GM10847 (cell line): ENCODE measurements around the gene SAFB2.

Experiments used
- POLR2A ChIP-seq: IDR thresholded peaks from 2 replicates; pipeline ENCODE4 v1.6.1; 2011; ENCODE audit not compliant: insufficient read length; ENCODE audit errors: extremely low read depth

Gene SAFB2

DNA sequence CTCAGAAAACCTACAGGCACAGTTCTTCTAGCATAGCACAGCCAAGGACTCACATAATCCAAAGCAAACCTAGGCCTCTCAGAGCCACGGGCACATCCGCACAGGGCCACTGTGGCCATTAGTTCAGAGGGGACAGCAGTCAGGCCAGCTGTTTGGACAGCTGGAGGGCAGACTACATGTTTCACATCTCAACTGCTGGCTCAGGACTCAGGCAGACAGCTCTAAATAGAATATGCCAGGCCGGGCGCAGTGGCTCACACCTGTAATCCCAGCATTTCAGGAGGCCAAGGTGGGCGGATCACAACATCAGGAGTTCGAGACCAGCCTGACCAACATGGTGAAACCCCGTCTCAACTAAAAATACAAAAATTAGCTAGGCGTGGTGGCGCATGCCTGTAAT lies 26.8 kb downstream of the SAFB2 start:
- no peak for TF ChIP-seq POLR2A

DNA sequence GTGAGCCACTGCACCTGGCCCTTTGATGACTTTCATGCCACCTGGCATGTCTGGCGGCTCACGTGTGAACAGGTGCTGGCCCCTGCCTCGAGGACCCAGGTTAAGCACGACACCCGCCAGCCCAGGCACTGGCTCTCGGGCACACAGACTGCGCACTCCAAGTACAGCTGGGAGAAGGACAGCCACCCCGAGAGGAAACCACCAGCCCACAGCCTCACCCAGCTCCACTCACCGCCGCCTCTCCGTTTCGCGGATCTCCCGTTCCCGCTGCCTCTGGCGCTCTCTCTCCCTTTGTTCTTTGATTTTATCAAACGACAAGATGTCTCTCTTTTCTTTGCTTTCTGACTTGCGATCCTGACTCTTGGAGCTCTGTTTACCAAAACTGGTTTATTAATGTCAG lies 27.4 kb downstream of the SAFB2 start:
- TF ChIP-seq POLR2A: no peak

DNA sequence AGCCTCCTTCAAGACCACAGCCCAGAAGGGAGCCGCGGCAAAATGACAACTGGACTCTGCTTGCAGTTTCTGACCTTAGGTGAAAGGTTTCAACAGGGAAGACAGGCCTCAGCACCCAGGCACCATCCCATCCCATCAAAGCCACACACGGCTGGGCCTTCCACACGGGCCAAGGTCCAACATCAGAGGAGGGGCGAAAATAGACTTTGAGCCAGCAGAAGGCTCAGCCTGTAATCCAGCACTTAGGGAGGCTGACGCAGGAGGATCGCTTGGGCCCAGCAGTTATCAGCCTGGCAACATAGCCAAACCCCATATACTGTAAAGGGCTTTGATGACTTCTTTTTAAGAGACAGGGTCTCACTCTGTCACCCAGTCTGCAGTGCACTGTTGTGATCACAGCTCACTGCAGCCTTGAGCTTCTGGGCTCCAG lies 28.0 kb downstream of the SAFB2 start:
- TF ChIP-seq POLR2A: no peak

DNA sequence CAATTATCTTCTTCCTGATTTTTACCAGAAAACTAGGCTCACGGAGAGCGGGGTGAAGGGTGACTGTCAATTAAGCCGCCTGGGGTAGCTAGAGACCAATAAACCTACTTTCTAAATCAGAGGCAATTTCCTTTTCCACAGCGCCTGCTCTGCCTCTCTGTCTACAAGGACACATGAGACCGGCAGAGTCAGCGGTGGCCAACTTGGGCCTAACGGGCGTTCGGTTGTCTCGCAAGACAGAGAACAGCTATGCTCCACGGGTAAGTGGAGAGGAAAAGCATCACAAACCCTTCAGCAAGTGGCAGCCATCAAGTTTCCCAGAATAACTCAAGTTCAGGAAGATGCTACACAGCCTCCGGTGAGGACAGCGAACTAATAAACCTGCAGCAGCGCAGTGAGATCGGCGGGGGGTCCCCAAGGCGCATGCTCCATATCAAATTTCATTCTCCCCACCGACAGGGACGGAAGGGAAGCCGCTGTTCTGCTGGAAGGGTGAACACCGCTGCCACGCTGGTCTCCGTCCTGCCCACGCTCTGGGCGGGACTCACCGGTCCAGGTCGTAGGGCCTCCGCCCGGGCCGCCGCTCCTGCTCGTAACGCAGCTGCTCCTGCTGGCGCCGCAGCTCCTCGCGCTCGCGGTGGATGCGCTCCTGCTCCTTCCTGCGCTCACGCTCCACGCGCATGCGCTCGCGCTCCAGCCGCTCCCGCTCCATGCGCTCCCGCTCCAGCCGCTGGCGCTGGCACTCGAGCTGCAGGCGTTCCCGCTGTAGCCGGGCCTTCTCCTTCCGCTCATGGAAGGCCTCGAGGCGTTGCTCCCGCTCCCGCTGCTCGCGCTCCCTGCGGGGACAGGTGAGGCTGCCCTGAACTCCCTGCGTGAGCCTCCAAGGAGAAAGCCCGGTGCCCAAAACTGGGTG lies 29.0 kb downstream of the SAFB2 start:
- TF ChIP-seq POLR2A: no peak

DNA sequence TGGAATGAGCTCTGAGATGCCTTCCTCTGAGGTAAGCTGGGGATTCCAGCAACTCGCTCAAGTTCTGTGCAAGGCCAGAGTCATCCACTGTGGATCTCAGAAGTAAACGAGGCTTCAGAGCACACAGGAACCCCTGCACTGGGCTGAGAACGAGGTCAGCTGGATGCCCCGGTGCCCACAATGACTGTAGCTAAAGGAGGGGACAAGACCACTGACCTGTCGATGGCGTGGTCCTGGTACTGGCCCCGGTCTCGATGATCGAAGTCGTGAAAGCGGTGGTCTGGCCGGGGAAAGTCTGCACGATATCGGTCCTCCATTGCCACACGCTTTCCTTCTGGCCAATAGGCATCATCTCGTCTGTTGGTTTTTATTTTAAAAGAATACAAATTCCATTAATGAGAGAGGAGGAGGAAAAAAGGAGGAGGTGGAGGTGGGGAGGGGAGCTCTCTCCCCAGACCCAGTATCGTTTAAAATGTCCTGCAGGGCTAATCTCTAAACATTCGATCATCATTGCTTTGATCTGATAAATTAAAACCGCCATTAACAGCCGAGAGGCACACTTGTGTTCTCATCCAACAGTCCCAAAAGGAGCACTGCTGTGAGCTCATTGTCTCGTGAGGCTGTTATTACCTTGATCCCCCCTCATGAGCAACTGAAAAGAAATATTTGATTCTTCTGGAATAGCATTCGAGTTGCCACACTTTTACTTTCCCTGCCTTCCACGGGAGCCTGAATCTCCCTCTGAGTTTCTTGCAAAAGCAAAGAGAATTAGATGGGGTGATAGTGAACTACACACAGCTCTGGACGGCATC lies 29.8 kb downstream of the SAFB2 start:
- no peak for TF ChIP-seq POLR2A

DNA sequence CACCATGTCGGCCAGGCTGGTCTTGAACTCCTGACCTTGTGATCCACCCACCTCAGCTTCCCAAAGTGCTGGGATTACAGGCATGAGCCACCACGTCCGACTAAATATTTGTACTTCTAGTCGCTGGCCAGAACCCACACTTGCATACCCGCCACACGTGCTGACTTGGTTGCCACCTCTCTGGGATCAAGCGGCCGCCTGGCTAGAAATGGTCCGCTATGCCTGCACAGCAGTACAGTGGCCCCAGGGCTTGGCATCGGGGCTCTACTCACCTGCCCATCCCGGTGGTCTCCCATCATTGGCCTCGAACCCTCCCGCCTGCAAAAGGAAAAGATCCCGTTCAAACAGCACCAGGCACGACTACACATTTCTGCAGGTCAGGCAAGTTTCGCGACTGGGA lies 31.1 kb downstream of the SAFB2 start:
- no peak for TF ChIP-seq POLR2A

DNA sequence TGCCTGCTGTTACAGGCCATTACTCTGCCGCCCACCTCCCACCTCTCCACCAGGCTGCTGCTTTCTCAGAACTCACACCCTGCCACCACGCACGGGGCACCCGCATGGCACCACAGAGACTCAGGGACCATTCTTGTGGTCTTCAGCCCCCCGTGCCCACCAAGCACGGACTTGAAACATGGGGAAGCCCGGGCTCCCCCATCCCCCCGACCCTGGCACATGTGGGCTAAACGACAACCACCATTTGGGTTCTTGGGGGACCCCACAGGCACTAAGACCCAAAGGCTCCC lies 31.8 kb downstream of the SAFB2 start:
- TF ChIP-seq POLR2A: no peak

DNA sequence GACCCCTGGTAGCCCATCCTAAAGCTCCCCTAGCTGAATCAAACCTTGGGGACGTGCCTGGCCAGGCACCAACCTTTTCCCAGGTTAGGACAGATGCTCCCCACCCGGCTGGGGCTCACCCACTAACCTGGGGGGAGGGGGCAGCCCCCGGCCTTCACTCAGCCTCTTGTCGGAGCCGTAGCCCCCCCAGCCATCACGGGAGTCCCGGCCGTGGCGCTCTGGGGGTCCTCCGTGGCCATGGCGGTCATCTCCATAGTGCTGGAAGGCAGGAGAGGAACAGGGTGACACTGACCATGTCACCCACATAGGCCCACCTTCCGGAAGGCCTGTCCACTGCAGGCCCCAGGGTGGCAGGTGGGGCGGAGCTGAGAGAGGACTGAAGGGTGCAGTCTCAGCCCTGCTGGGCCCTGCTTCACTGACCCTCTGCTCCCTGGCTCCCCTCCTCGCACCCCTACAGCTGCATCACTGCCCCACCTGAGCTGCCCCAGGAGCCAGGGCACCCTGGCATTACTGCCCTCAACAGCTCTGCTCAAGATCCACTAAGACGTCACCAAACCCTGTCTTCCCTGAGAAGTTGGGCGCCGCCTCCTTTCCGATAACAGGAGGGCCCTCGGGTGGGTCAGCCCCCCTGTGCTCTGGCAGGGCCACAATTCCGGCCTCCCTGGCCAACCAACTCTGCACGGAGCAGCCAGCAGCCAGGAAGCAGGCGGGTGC lies 32.3 kb downstream of the SAFB2 start:
- TF ChIP-seq POLR2A: no peak

DNA sequence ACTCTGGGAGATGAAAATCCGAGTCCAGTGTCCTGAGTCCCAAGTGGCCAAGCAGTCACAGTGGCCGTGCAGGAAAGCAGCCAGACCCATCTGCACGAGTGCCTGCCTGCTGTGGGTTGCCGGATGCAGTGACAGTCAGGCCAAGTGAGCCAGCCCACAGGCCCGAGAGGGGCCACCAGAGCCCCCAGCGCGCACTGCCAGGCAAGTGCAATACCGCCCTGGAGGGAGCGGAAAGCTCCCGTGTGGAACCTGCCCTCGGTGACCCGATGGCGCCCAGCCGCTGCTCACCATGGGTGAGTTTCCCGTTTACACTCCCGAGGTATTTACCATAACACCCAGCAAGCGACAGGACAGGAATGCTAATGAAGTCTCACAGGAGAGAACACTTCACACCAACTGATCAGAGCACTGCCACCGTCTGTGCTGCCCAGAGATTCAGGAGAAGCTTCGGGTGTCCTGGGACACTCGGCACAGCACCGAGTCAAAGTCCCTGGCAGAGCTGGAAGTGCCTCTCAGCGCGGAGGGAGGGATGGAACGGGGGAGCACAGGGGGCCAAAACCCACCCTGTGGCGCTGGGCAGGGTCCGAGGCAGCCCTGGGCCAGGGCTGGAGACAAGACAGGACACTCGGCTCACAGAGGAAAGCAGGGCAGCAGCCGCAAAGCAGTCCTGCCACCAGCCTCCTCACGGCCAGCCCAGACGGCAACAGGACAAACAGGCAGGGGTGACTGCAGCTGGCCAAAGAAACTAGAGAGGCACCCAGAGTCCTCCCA lies 33.5 kb downstream of the SAFB2 start:
- no peak for TF ChIP-seq POLR2A

DNA sequence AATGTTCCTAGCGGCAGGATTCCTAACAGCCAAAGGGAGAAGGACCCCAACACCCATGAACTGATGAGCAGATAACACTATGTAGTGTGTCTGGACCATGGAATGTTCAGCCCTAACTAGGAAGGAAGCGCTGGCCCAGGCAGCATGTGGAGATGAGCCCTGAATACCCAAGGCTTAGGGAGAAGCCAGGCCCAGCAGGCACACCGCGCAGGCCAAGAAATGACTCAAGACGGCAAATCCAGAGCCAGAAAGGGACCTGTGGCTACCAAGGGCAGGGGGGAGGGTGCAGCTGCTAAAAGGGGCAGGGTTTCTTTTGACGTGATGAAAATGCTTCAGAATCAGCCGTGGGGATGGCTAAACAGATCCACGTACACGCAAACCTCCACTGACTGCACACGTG lies 34.1 kb downstream of the SAFB2 start:
- no peak for TF ChIP-seq POLR2A

DNA sequence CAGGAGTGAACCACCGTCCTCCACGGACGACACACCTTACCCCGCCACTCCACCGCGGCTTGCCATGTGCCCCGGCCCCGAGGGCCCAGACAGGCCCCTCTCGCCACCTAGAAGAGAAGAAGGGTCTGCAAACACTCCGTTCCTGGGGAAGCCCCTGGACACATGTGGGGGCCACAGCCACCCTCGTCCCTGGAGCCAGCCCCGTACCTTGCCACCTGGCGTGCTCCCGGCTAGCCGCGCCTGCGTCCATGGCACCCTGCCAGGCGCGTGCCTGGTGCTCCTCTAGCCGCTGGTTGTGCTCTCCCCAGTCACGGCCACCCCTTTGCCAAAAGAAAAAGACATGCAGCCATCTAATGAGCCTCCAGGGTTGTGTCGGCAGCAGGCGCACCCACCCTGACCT lies 34.9 kb downstream of the SAFB2 start:
- TF ChIP-seq POLR2A: no peak

DNA sequence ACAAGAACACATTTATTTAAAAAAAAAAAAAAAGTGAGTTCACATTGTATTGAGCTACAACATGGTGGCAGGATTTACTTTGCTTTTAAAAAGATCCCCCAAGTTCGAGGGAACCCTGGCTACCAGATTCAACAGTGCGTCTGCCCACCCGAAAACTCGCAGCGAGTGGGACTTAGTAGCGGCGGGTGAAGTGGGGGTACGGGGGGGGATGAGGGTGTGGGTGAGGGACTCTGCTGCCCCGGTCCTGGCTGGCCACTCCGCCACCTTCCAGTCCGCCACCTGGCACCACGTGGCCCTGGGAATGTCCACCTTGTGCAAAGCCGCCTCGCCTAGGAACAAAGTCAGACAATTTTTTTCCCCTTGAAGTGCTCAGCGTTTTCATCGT lies 35.5 kb downstream of the SAFB2 start:
- TF ChIP-seq POLR2A: no peak

DNA sequence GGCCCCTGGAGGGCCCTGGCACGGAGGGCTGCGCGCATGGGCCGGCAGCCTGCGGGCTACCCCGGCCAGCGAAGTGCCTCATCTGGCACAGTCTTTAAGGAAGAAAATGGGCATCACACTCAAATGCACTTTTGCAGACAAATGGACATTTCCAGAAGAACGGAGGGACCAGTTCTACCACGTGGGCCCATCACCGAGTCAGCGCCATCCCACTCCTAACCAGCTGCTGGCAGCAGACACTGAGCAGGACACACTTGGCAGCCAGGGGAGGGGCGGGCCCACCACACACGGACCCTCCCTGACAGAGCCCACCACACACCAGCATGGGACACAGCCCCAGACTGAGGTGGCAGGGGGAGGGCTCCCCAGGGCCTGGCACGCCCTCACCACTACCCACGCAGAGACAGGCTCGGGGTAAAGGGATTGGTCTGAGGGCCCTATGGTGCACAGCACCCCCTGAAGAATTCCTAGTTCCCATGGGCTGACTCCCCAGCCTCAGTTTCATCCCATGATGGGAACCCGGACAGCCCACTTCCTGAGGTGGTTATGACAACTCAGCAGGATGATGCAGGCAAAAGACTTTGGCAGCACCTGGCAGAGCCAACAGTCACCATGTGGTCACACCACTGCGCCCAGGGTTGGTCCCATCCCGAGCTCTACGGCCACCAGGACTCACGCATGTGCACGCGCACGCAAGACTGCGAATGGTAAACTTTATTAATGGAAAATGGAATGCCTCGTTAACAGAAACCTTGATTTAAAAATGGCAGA lies 36.1 kb downstream of the SAFB2 start:
- no peak for TF ChIP-seq POLR2A

DNA sequence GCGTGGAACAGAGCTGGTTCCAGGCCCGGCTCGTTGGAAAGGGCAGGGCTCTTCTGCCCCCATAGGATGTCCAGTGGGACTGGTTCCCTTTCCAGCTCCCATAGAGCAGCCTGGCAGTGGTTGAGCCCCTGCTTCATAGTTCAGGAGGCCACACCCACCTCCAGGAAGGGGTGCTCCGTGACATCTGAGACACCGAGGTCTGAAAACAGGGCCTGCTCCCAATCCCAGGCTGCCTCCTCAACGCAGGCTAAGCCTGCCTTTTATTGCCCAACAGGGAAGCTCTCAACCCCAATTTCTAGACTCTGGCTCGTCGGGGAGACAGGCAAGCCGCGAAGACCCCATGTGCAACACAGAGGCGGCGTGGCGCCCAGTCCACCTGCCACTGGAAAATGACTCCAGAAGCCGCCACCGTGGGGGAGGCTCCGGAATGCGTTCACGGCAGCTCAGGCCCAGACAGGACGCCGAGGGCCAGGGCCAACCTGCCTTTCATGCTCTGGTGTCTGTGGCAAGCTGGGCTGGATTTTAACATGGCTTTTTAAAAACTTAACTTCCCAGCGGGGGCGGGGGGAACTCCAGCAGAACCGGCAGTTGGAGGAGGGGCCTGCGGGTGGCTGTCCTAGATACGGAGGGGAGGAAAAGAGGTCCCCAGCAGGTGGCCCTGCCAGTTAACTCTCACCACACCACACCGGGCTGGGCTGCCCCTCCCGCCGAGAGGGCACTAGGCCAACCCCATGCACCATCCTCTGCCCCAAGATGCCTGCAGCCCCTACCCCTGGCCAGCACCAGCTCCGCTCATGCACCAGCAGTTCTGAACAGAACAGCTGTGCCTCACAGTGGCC lies 36.9 kb downstream of the SAFB2 start:
- TF ChIP-seq POLR2A: no peak

DNA sequence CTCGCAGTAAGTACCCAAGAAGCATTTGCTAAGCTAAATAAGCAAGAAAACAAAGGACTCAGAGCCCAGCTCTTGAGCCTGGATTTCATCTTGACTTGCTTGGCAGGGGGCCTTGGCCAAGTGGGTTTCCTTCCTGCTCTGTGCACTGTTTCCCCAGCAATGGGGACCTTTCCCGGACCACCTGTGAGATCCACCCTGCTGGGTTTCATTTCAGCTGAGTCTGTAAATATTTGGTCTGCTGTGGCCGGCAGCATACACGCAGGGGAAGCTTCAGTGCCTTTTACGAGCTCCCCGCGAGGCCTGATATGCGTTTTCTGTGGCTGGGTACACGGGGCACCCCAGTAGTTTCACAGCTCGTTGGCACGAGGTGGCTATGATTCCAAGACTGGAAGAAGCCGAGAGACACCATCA lies 42.4 kb downstream of the SAFB2 start:
- TF ChIP-seq POLR2A: no peak
